Heart right ventricle (tissue), 16 donors: Measurements from ENCODE around the gene NUP93. TPM values are rescaled to one million over a fixed set of nuclear protein-coding genes. Genes with fewer than 3 reads are reported as not detected.

Experiments
- ATAC-seq, 8 donors: fragments of 200-7000 bp; cut with Tn5 transposase; one replicate each; pipeline ENCODE4 v1.9.1; 2020; ENCODE audit warnings: mild to moderate bottlenecking in 8 of 8, moderate library complexity in 8 of 8, moderate number of reproducible peaks in 1 of 8
- DNase-seq, 2 donors: peaks; one replicate each; pipeline ENCODE4 v3.0.0-alpha.2; 2020
- H3K27ac ChIP-seq, 10 donors: fragments of 200-600 bp; sonication (generic) in 2 of 10; one replicate each; pipeline versions ENCODE4 v1.5.0 to v1.8.0; 2020 to 2022; ENCODE audit warnings: mild to moderate bottlenecking in 3 of 10
- H3K27me3 ChIP-seq, 7 donors: fragments of 200-600 bp; one replicate each; pipeline ENCODE4 v1.8.0; 2021 to 2022; ENCODE audit warnings: mild to moderate bottlenecking in 2 of 7
- H3K36me3 ChIP-seq, 9 donors: fragments of 200-600 bp; sonication (generic) in 1 of 9; one replicate each; pipeline versions ENCODE4 v1.5.0 to v1.8.0; 2020 to 2022; ENCODE audit warnings: mild to moderate bottlenecking in 2 of 9
- H3K4me1 ChIP-seq, 9 donors: fragments of 200-600 bp; sonication (generic) in 1 of 9; one replicate each; pipeline versions ENCODE4 v1.5.0 to v1.8.0; 2020 to 2022; ENCODE audit warnings: mild to moderate bottlenecking in 4 of 9
- H3K4me3 ChIP-seq, 10 donors: fragments of 200-600 bp; sonication (generic) in 2 of 10; one replicate each; pipeline versions ENCODE4 v1.5.0 to v1.8.0; 2020 to 2022; ENCODE audit warnings: mild to moderate bottlenecking in 7 of 10, moderate library complexity in 2 of 10
- H3K9me3 ChIP-seq, 11 donors: fragments of 200-600 bp in 10 of 11; sonication (generic) in 2 of 11; one replicate each; pipeline versions ENCODE4 v1.5.0 to v1.8.0; 2013 to 2022; ENCODE audit warnings: mild to moderate bottlenecking in 2 of 11, control low read depth in 1 of 11, moderate library complexity in 1 of 11
- WGBS, 2 donors: extraction: QIAGEN DNeasy Blood & Tissue Kit; methylation state at CpG; one replicate each; pipeline ENCODE4 v1.1.7; 2013; ENCODE audit warnings: inconsistent platforms in 1 of 2; 5-methylcytosine and 5-hydroxymethylcytosine counted together
- intact Hi-C, 10 donors: fragments of 100-400 bp; cut with DNase I; formaldehyde crosslinking; loops; one replicate each; pipeline versions ENCODE4 v1.11.1 to v1.14.2; 2022
- polyA plus RNA-seq, 2 donors: library from polyadenylated mRNA; stranded (reverse); fragments of 200-250 nt; gene quantifications; one replicate each; pipeline ENCODE4 v1.2.3, GENCODE V29; 2013
- total RNA-seq, 10 donors: library from RNA; stranded (reverse); fragmentation: NEBNext Ultra II Directional in 3 of 10; extraction: Animal tissue kit (Norgen Biotek cat#: 25700) in 3 of 10; gene quantifications; one replicate each; pipeline versions ENCODE4 v1.2.1 to v1.2.4, GENCODE V29; 2021 to 2023
- TF ChIP-seq, protein P1 (sequence below), 9 donors: fragments of 200-600 bp; sonication (generic) in 2 of 9; IDR thresholded peaks; one replicate each; pipeline versions ENCODE4 v1.5.0 to v1.8.0; 2021 to 2022; ENCODE audit warnings: antibody characterized with exemption in 9 of 9, mild to moderate bottlenecking in 5 of 9, moderate library complexity in 1 of 9
- donor health status: Arrhythmogenic right ventricular cardiomyopathy.
- donor health status: ischemic (EF 13 %, LVEDD 7.1; RV severe dilation, severe dysfunction).
- donor health status: healthy with polysubstance abuse.
- donor health status: DM: no; HTN: yes; CAD: no.
- donor health status: DM: no; HTN: no; CAD: no.
- donor health status: ischemic (EF 25% LVEDD 6.9; RV normal size, moderate dysfunction).
- donor health status: ischemic (EF 25% LVEDD 5.7; RV mildly dilated, moderate dysfunction).
- donor health status: healthy.
- donor health status: DM: yes; HTN: yes; CAD: no.
- donor health status: Ischemic cardiomyopathy.
- donor health status: ischemic (EF 35%, LVEDD 5.7; RV mildly dilated, moderate dysfunction).
- donor health status: nonischemic (EF 11% LVEDD 7.7; RV severe dilation, severe dysfunction).
- donor health status: DM: yes; HTN: yes; CAD: no.
- donor health status: PGD.
- donor health status: ischemic (EF 29% LVEDD 5.4; RV normal size, mild dysfunction).
- donor health status: nonischemic (EF 23%, LVEDD 6.1; RV moderate dilation, normal function).

NUP93 gene
- total and polyA plus RNA-seq, 12 donors: 25.4 to 34.8 (median 27.6) TPM

DNA sequence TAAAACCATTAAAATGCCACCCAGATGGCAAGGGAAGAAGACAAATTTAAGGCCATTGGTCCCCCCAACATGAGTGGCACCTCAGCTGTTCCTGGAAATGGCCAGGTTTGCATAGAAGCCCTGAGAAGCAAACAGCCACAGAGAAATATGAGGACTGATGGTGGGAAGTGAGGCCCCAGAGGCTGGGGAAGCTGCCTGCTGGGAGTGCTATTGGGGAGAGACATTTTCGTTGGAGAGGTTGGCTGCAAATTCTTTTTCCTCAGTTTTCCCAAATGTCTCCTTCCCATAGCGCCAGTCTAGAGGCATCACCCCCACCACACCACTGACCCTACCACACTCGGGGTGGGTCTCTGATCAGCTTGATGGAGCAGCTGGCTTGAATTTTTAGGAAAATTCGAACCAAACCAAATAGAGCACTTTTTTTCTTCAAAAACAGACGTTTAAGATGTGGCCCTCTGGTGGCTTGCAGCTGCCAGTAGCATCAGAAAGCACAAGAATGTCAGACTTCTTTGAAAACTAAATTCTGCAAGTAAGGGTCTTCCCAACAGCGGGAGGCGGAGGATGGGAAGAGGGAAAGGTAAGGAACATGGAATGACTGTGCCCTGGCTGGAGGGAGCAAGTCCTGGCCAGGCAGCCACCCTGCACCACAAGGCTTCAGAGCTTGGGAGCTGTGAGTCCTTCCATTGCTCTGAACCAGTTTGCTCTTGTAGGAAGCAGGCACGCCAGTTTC is 121.9 kb downstream of the NUP93 start:
- Histone ChIP-seq H3K27me3 (no peaks in the 10 kb centered on the region), H3K9me3 (no peaks in the 10 kb centered on the region), H3K4me1 (peaks cover 0 to 28% (median 21%) of the 10 kb centered on the region in 9 donors), H3K4me3 (no peak overlapping the region), H3K36me3 (no peaks in the 10 kb centered on the region), H3K27ac (no peak overlapping the region)
- ATAC-seq: no peak
- TF ChIP-seq, protein P1, sequence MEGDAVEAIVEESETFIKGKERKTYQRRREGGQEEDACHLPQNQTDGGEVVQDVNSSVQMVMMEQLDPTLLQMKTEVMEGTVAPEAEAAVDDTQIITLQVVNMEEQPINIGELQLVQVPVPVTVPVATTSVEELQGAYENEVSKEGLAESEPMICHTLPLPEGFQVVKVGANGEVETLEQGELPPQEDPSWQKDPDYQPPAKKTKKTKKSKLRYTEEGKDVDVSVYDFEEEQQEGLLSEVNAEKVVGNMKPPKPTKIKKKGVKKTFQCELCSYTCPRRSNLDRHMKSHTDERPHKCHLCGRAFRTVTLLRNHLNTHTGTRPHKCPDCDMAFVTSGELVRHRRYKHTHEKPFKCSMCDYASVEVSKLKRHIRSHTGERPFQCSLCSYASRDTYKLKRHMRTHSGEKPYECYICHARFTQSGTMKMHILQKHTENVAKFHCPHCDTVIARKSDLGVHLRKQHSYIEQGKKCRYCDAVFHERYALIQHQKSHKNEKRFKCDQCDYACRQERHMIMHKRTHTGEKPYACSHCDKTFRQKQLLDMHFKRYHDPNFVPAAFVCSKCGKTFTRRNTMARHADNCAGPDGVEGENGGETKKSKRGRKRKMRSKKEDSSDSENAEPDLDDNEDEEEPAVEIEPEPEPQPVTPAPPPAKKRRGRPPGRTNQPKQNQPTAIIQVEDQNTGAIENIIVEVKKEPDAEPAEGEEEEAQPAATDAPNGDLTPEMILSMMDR (IDR thresholded peaks at IDR 0.05): no peak
- intact Hi-C loops: loop anchor here in 1 of 10 donors (5.0 kb wide), 1 partner anchor 50 kb away; no protein-coding TSS in a partner anchor
- no peak for DNase-seq
- 70 to 72% methylated on average over 8 of the region's 8 CpGs for WGBS, 2 donors

DNA sequence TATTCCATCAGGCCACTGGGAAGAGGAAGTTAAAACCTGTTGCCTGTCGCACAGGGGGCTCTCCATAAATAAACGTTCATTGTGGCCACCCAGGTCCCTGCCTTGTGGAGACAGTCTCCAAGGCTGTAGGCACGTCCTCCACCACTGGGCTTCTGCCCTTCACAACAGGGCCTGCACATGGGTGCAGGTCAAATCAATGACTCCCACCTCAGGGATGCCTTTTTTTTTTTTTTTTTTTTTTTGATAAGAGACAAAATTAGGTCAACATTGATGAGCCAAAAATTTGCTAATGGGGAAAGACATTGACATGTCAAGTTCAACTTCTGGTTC is 122.4 kb downstream of the NUP93 start:
- DNase-seq (no peak), ATAC-seq (no peak)
- no peaks in the 10 kb centered on the region for H3K27me3 ChIP-seq
- no peaks in the 10 kb centered on the region for H3K36me3 ChIP-seq
- H3K4me1 ChIP-seq: peaks cover 0 to 23% (median 16%) of the 10 kb centered on the region in 9 donors
- no peaks in the 10 kb centered on the region for H3K9me3 ChIP-seq
- intact Hi-C loops: loop anchor here in 1 of 10 donors (5.0 kb wide), 1 partner anchor 50 kb away; no protein-coding TSS in a partner anchor
- 69 to 79% methylated on average over 3 of the region's 3 CpGs for WGBS, 2 donors
- H3K4me3 ChIP-seq: no peak overlapping the region
- no peak overlapping the region for H3K27ac ChIP-seq
- TF ChIP-seq, protein P1 (IDR thresholded peaks at IDR 0.05): no peak

DNA sequence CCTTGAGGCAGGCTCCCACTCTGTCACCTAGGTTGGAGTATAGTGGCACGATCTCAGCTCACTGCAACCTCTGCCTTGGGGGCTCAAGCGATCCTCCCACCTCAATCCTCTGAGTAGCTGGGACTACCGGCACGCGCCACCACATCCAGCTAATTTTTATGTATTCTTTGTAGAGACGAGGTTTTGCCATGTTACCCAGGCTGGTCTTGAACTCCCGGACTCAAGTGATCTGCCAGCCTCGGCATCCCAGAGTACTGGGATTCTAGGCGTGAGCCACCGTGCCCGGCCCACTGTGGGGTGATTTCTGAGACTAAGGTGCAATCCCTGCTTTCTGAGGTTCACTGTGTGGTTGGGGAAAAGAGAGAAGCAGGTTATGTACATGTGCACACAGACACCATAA is 123.0 kb downstream of the NUP93 start:
- TF ChIP-seq, protein P1 (IDR thresholded peaks at IDR 0.05): no peak
- DNase-seq: no peak
- H3K27ac ChIP-seq: no peak overlapping the region
- H3K9me3 ChIP-seq: no peaks in the 10 kb centered on the region
- no peak for ATAC-seq
- no peaks in the 10 kb centered on the region for H3K36me3 ChIP-seq
- no peaks in the 10 kb centered on the region for H3K27me3 ChIP-seq
- intact Hi-C loops: loop anchor here in 1 of 10 donors (5.0 kb wide), 1 partner anchor 49 kb away; no protein-coding TSS in a partner anchor
- 96 to 98% methylated on average over 11 of the region's 11 CpGs for WGBS, 2 donors
- no peak overlapping the region for H3K4me3 ChIP-seq
- peaks cover 0 to 17% (median 10%) of the 10 kb centered on the region in 9 donors for H3K4me1 ChIP-seq

DNA sequence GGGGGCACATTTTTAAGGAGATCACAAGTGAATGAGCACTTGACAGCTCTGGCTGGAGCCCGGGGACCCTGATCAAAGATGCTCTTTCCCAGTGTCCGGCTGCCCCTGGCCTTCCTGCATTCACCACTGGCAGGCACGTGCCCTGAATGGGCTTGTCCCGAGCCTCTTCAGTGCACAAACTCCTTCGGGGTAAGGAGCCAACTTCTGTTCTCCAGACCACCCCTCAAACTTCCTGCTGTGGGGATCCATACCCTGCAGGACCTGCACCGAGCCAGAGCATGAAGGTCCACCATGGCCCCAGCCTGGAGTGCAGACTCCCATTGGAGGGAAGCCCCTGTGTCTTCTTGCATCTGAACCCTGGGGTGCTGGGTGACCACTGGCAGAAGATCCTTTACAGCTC is 125.3 kb downstream of the NUP93 start:
- Histone ChIP-seq H3K27me3 (no peaks in the 10 kb centered on the region), H3K36me3 (no peaks in the 10 kb centered on the region), H3K4me3 (no peak overlapping the region), H3K27ac (no peak overlapping the region), H3K9me3 (no peaks in the 10 kb centered on the region), H3K4me1 (no peaks in the 10 kb centered on the region)
- intact Hi-C loops: no loop called here
- 91 to 92% methylated on average over 6 of the region's 6 CpGs for WGBS, 2 donors
- no peak for ATAC-seq
- DNase-seq: no peak
- TF ChIP-seq, protein P1 (IDR thresholded peaks at IDR 0.05): no peak
